HL-60 (cell line): Measurements from ENCODE around the gene EXOC2.

ENCODE experiments used
- CTCF ChIP-seq: IDR thresholded peaks from one replicate; pipeline ENCODE4 v1.5.1; 2011; ENCODE audit warnings: low read length, control low read depth, inconsistent platforms; ENCODE audit not compliant: insufficient read depth
- POLR2AphosphoS5 ChIP-seq: IDR thresholded peaks from 2 replicates; pipeline ENCODE4 v1.6.1; 2012; ENCODE audit warnings: low read depth
- REST ChIP-seq: IDR thresholded peaks from 2 replicates; pipeline ENCODE4 v1.6.1; 2012; ENCODE audit warnings: low read depth; ENCODE audit not compliant: insufficient replicate concordance

GRCh38 chr6:620166-620565 is 72.8 kb downstream of the EXOC2 start:
- TF ChIP-seq POLR2AphosphoS5 (no peak), CTCF (no peak), REST (no peak)
